ENCODE data around the gene TENT4B. TPM values are rescaled to one million over a fixed set of nuclear protein-coding genes. Genes with fewer than 3 reads are reported as not detected.

The TENT4B gene
- total RNA-seq, 8 experiments from 2014 or later: 8.4 to 19.8 (median 10.1) TPM

DNA sequence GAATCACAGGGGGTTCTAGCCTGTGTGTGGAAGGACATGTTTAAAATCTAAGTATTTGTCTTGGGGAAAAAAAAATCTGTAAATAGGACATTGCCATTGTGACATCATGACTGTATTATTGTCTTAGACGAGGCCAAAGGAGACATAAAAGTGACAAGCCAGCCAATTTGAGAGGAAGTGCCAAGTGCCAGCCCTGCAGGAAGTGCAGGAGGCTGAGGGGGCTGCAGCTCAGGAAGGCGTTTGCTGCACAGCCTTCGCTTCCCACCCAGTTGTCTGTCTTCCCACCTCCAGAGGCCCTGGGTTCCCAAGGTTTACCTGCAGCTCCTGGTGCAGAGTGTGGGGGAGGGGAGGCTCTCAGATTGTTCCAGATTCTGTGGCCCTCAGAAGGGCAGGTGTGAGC, 114.5 kb downstream of the TENT4B start:
- WGBS, 10 experiments: 80 to 100% (median 95%) methylated on average over 1 to 3 of the region's 3 CpGs; no CpG with 5 or more reads in 6 of the 10 experiments
- ATAC-seq (replicated peaks in 6 of 8): no peak
- Histone ChIP-seq H3K4me3 (no peak overlapping the region), H3K27ac (no peak overlapping the region), H3K4me1 (replicated peaks in 1 of 2) (peaks cover 15 to 34% of the 10 kb centered on the region in 2 donors)
- in situ Hi-C loops (cut with MboI; ENCODE audit: low pct_unique_long_range_greater_than_20kb in 2 of 9, low sequenced_read_pairs in 9 of 9, unreplicated experiment in 9 of 9): no loop called here

DNA sequence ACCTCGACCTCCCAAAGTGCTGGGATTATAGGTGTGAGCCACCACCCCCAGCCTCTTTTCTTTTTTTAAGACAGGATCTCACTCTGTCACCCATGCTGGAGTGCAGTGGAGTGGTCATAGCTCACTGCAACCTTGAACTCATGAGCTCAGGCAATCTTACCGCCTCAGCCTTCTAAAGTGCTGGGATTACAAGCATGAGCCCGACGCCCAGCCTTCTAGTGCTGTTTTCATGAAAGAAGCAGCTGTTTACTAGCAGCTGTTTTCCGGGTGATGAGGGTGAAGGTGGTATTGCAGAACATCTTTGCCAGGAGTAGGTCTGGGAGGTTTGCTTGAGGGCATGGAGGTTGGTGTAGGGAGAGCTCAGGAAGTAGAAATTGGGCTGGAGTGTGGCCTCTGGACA, 115.2 kb downstream of the TENT4B start:
- Histone ChIP-seq H3K4me1 (replicated peaks in 1 of 2) (peaks cover 15 to 31% of the 10 kb centered on the region in 2 donors), H3K4me3 (no peak overlapping the region), H3K27ac (no peak overlapping the region)
- ATAC-seq (replicated peaks in 6 of 8): no peak
- in situ Hi-C loops (cut with MboI; ENCODE audit: low pct_unique_long_range_greater_than_20kb in 2 of 9, low sequenced_read_pairs in 9 of 9, unreplicated experiment in 9 of 9): no loop called here
- WGBS, 10 experiments: 50 to 100% (median 93%) methylated on average over 1 to 4 of the region's 5 CpGs; no CpG with 5 or more reads in 6 of the 10 experiments

DNA sequence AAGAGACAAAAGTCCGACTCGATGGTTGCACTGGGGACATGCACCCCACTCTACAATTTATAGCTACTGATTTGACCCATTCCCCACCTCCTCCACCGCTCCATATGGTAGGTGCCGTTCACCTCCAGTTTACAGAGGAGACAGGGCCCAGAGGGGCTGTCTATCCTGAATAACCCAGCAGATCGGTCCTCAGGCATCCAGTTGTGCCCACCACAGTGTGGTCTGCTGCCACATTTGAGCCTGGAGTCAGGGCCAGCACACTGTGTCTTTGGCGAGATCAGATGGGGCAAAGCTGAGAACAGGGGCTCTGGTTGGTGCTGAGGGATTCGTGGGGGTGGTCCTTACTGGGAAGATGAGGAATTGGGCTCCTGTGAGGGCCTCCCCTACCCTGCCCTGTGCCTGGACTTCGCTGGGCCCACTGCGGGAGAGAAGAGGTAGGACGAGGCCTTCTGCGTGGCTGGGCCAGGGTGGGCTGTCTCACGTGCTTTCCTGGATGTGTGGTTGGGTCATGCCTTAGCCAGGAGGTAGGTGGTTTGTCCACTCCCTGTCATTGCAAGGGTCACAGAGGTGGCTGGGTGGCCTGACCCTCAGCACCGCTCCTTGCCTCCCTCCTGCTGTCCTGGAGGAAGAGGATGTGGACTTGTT, 116.1 kb downstream of the TENT4B start:
- ATAC-seq (replicated peaks in 6 of 8): no peak
- Histone ChIP-seq H3K4me1 (replicated peaks in 1 of 2) (peaks cover 15 to 25% of the 10 kb centered on the region in 2 donors), H3K4me3 (no peak overlapping the region), H3K27ac (no peak overlapping the region)
- WGBS, 10 experiments: 67 to 100% (median 94%) methylated on average over 1 to 5 of the region's 13 CpGs; no CpG with 5 or more reads in 1 of the 10 experiments
- in situ Hi-C loops (cut with MboI; ENCODE audit: low pct_unique_long_range_greater_than_20kb in 2 of 9, low sequenced_read_pairs in 9 of 9, unreplicated experiment in 9 of 9): no loop called here

DNA sequence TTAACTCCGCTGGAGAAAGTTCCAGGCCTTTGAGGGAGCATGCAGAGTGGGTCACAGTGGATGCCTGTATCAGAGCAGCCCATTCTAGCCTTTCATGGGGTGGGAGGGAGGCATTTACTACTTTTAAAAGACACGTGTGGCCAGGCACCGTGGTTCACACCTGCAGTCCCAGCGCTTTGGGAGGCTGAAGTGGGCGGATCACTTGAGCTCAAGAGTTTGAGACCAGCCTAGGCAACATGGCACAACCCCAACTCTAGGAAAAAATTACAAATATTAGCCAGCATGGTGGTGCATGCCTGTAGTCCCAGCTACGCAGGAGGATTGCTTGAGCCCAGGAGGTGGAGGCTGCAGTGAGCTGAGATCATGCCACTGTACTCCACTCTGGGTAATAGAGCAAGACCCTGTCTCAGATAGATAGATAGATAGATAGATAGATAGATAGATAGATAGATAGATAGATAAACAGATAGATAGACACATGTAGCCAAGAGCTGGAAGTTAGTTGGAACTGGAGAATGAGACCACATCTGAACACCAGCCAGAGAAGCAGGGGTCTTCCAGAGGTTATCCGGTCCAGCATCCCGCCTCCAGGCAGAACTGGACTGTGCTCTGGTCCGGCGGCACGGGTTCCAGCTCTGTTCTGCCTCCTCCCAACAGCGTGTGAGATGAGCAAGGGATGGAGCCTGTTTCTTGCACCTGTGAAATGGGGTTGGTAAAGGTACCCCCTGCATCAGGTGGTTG, 116.8 kb downstream of the TENT4B start:
- no peak overlapping the region for H3K27ac ChIP-seq
- WGBS, 10 experiments: 50 to 100% (median 92%) methylated on average over 1 to 6 of the region's 12 CpGs; no CpG with 5 or more reads in 3 of the 10 experiments
- peaks cover 15 to 25% of the 10 kb centered on the region in 2 donors for H3K4me1 ChIP-seq (replicated peaks in 1 of 2)
- ATAC-seq (replicated peaks in 6 of 8): no peak
- no peak overlapping the region for H3K4me3 ChIP-seq
- in situ Hi-C loops (cut with MboI; ENCODE audit: low pct_unique_long_range_greater_than_20kb in 2 of 9, low sequenced_read_pairs in 9 of 9, unreplicated experiment in 9 of 9): no loop called here

DNA sequence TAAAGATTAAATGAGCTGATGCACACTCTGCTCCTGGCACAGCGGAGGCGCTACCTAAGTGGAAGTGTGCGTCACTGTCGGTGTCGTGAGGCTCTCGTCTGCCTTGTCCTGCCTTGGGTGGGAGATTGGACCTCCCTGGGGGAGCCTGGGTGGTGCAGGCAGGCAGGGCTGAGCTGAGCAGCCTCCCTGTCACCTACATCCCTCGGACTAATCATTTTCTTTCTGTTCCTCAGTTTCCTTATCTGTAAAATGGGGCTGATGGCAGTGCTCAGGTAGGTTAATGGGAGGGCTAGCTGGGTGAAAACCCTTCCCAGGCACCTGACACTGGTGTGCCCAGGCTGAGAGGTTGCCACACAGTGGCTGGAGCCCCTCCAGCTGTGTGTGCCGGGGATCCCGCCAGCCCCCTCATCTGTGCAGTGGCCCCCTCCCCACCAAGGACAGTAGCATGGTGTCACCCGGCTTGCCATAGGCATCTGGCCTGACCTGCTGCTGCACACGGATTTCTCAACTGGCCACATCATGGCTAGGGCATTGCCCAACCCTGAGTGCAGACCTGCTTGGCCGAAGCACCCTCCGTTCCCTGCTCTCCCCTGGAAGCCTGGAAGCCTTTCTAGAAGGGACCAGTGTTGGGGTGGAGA, 117.5 kb downstream of the TENT4B start:
- no peak overlapping the region for H3K27ac ChIP-seq
- 93 to 100% (median 100%) methylated on average over 1 to 3 of the region's 13 CpGs; no CpG with 5 or more reads in 6 of the 10 experiments for WGBS, 10 experiments
- in situ Hi-C loops (cut with MboI; ENCODE audit: low pct_unique_long_range_greater_than_20kb in 2 of 9, low sequenced_read_pairs in 9 of 9, unreplicated experiment in 9 of 9): no loop called here
- H3K4me1 ChIP-seq (replicated peaks in 1 of 2): peaks cover 15 to 22% of the 10 kb centered on the region in 2 donors
- no peak overlapping the region for H3K4me3 ChIP-seq
- ATAC-seq (replicated peaks in 6 of 8): no peak

DNA sequence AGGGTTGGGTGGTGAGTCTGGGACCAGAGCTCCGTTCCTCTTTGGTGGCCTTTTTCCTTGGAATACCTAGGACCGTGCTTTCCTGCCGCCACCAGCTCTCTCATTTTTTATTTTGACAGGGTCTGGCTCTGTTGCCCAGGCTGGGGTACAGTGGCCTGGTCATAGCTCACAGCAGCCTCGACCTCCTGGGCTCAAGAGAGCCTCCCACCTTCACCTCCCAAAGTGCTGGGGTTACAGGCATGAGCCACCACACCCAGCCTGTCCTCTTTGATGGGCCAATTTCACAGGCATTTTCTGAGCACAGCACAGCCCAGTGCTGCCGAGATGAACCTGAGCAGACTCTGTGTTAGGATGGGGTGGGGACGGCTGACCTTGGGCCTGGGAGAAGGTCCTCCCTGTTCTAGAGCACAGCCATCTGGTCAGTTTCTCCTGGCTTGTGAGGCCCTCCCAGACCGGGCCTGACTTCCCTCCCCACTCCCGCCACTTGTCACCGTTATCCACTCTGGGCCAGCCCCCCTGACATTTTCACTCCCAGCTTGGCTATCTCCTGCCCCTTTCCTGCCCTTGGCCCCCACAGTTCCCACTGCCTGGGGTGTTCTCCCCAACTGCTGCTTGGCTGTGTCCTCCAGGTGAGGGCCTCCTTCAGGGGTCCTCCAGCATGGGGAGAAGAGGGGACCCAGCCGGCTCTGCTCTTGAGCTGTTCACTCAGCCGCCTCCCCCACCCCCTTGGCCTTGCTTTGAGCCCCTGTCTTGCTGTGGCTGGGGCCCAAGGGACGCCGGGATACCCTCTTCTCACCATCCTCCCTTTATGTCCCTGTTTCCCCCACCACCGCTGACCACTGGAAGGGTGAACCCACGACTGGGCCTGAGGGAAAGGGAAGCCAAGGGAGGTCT, 118.3 kb downstream of the TENT4B start:
- in situ Hi-C loops (cut with MboI; ENCODE audit: low pct_unique_long_range_greater_than_20kb in 2 of 9, low sequenced_read_pairs in 9 of 9, unreplicated experiment in 9 of 9): no loop called here
- H3K4me3 ChIP-seq: no peak overlapping the region
- peaks cover 10 to 15% of the 10 kb centered on the region in 2 donors for H3K4me1 ChIP-seq (replicated peaks in 1 of 2)
- no peak overlapping the region for H3K27ac ChIP-seq
- WGBS, 10 experiments: 40 to 100% (median 50%) methylated on average over 1 to 2 of the region's 15 CpGs; no CpG with 5 or more reads in 5 of the 10 experiments
- ATAC-seq (replicated peaks in 6 of 8): peak in 1 of 8 experiments; percentile 31

DNA sequence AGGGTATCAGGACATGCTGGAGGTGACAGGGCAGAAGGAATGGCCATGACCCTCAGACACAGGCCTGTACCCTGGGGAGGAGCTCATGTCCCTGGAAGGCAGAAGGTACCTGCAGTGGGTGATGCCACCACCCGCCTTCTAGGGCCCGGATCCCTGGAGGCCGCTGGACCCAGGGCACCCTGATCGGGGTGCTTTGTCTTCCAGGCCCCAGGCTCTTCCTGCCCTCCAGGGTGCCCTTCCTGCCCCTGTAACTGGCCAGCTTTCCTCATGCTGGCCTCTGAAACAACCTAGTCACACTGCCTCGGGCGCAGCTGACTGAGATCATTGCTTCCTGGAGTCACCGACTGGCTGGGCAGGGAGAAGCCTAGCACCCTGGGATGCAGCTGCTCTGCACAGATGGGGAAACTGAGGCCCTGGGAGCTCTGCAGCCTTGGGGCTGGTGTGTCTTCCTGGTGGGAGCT, 119.0 kb downstream of the TENT4B start:
- no peak overlapping the region for H3K27ac ChIP-seq
- ATAC-seq (replicated peaks in 6 of 8): peak in 1 of 8 experiments; percentile 36
- 100% methylated on average over 6 of the region's 7 CpGs; no CpG with 5 or more reads in 9 of the 10 experiments for whole genome bisulfite sequencing, 10 experiments
- no peak overlapping the region for H3K4me3 ChIP-seq
- peaks cover 3 to 7% of the 10 kb centered on the region in 2 donors for H3K4me1 ChIP-seq (replicated peaks in 1 of 2)
- in situ Hi-C loops (cut with MboI; ENCODE audit: low pct_unique_long_range_greater_than_20kb in 2 of 9, low sequenced_read_pairs in 9 of 9, unreplicated experiment in 9 of 9): no loop called here

DNA sequence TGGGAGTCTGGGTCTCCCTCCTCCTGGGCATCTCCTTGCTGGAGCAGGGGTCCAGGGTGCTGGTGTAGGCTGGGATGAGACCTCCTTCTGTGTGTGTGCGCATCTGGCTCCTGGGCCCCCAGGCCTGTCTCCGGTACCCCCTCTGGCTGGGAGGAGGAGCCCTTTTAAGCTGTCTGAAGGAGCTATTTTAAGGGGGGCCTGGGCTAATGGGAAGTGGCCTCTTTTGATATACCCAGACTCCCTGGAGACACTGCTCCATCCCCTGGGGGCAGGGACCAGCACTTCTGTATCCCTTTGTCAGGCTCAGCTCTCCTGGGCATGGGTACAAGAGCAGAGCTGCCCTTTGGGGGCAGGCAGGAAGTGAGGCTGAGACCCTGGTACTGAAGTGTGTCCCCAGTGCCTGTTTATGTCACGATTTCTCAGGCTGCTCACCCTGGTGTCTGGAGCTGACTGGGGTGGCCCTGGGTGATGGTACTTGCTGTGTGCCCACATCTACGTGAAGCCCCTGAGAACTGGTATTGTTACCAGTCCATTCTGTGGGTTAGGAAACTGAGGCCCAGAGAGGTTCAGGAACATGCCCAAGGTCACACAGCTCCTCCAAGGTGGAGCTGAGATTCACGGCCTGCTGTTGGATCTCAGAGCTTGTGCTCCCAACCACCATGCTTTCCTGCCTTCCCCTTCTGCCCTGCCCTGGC, 119.7 kb downstream of the TENT4B start:
- Histone ChIP-seq H3K27ac (no peak overlapping the region), H3K4me1 (replicated peaks in 1 of 2) (peaks cover 0 to under 1% of the 10 kb centered on the region in 2 donors), H3K4me3 (no peak overlapping the region)
- no peak for ATAC-seq (replicated peaks in 6 of 8)
- WGBS, 10 experiments: 67 to 100% (median 83%) methylated on average over 1 to 2 of the region's 5 CpGs; no CpG with 5 or more reads in 4 of the 10 experiments
- in situ Hi-C loops (cut with MboI; ENCODE audit: low pct_unique_long_range_greater_than_20kb in 2 of 9, low sequenced_read_pairs in 9 of 9, unreplicated experiment in 9 of 9): no loop called here

DNA sequence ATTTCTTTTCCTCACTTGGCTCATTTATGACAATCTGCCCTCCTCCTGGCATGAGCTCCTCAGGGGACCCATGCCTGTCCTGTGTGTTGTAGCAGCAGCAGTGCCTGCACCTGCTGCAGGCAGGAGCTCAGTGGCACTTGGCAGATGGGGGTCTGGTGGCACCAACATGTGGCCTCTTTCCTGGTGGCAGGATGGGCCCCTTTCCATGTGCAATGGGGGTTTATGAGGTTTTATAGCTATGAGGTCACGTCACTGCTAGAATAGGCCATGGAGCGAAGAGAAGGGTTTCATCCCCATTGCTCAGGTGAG, 120.2 kb downstream of the TENT4B start:
- no peaks in the 10 kb centered on the region for H3K4me1 ChIP-seq (replicated peaks in 1 of 2)
- 33 to 100% (median 100%) methylated on average over 1 of the region's 2 CpGs; no CpG with 5 or more reads in 7 of the 10 experiments for WGBS, 10 experiments
- no peak overlapping the region for H3K27ac ChIP-seq
- no peak for ATAC-seq (replicated peaks in 6 of 8)
- no peak overlapping the region for H3K4me3 ChIP-seq
- in situ Hi-C loops (cut with MboI; ENCODE audit: low pct_unique_long_range_greater_than_20kb in 2 of 9, low sequenced_read_pairs in 9 of 9, unreplicated experiment in 9 of 9): no loop called here

DNA sequence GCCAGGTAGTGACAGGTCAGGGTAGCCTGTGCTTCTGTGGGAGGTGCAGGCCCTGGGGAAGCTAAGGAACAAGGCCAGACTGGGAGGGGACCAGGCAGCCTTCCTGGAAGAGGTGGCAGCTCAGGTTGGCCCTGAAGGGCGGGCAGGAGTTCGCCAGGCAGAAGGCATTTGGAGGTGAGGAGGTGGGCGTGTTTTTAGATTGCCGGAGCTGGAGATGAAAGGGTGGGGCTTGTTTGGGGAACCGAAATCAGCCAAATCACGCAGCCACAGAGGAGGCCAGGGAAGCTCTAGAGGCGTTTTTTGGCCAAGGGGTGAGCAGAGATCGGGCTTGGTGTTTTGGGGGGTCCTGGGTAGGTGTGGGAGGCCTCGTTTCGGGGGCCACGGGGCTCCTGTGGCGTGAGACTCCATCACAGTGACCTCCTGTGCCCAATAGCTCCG, 120.8 kb downstream of the TENT4B start:
- Histone ChIP-seq H3K4me1 (replicated peaks in 1 of 2) (no peaks in the 10 kb centered on the region), H3K27ac (no peak overlapping the region), H3K4me3 (no peak overlapping the region)
- in situ Hi-C loops (cut with MboI; ENCODE audit: low pct_unique_long_range_greater_than_20kb in 2 of 9, low sequenced_read_pairs in 9 of 9, unreplicated experiment in 9 of 9): no loop called here
- 77 to 80% methylated on average over 1 to 3 of the region's 13 CpGs; no CpG with 5 or more reads in 8 of the 10 experiments for WGBS, 10 experiments
- no peak for ATAC-seq (replicated peaks in 6 of 8)

DNA sequence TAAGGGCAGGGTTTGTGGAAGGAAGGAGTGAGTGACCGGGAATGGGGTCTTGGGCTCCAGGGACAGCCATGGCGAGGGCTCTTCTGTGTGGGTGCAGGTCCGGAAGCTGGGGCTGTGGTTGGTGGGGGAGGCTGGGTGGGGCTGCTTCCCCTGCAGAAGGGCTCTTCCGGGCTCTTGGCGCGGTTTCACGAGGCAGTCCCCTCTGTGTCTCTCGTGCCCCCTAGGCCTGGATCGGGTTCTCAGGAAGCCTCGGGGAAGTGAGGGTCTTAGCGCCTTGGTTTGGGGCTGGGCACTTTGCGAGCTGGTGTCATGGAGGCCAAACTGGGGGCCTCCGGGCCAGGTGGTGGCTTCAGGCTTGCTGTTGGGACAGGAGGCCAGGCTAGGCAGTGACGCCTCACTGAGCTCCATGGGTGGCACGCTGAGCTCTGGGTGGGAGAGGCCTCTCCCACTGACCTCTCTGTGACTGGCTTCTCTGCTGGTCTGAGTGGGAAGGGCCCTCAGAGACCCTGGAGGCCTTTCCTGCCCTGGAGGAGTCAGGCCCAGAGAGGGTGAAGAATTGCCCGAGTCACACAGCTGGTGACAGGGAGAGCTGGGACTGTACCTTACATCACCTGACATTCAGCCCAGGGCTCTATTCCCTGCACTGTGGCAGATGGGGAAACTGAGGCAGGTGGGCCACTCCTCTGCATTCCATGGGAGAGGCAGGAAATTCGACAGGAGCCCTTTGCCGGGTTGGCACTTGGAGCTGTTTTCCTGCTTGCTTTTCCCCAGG, 121.4 kb downstream of the TENT4B start:
- Histone ChIP-seq H3K4me3 (no peak overlapping the region), H3K4me1 (replicated peaks in 1 of 2) (no peaks in the 10 kb centered on the region), H3K27ac (no peak overlapping the region)
- in situ Hi-C loops (cut with MboI; ENCODE audit: low pct_unique_long_range_greater_than_20kb in 2 of 9, low sequenced_read_pairs in 9 of 9, unreplicated experiment in 9 of 9): no loop called here
- ATAC-seq (replicated peaks in 6 of 8): no peak
- 80 to 96% methylated on average over 2 to 3 of the region's 18 CpGs; no CpG with 5 or more reads in 8 of the 10 experiments for WGBS, 10 experiments

Measured in motor neuron (in vitro differentiated cells).